Measurements from ENCODE around the gene HTRA2. TPM values are rescaled to one million over a fixed set of nuclear protein-coding genes. Genes with fewer than 3 reads are reported as not detected.

The HTRA2 gene
- total and polyA plus RNA-seq, 9 of the 15 experiments (the other 6 are each of a cell fraction or from before 2014, with no cell fraction given): 54.2 to 71.2 (median 65.8) TPM

DNA sequence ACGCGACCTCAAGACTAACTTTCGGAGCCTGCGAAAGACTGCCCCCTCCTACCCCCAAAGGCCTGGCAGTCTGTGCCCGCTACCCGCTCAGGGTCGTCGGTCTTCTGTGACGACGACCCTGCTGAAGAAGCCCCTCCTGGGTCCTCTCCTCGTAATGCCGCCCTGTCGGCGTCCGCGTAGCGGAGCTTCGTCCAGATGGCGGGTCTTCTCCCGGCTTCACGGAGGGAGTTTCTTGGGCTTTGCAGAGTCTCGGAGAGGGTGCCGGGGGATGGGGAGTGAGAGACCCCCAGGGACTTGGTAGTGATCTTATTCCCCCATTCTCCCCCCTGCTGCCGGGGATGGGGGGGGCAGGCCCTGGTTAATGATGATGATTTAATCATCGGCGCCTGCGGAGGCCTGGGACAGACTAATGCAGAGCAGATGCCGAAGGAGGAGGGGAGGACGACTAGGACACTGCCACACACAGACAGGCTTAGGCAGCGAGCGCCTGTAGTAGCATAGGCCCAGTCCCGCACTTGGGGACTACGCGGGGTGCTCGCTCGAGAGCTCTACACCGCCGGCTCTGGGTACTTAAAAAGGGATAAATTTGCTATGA is 21.7 kb upstream of the HTRA2 start (continued):
- TF ChIP-seq, protein P1, sequence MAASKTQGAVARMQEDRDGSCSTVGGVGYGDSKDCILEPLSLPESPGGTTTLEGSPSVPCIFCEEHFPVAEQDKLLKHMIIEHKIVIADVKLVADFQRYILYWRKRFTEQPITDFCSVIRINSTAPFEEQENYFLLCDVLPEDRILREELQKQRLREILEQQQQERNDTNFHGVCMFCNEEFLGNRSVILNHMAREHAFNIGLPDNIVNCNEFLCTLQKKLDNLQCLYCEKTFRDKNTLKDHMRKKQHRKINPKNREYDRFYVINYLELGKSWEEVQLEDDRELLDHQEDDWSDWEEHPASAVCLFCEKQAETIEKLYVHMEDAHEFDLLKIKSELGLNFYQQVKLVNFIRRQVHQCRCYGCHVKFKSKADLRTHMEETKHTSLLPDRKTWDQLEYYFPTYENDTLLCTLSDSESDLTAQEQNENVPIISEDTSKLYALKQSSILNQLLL (CRISPR knock-in tag; IDR thresholded peaks at IDR 0.05; ENCODE audit: borderline replicate concordance): no peak
- TF ChIP-seq DACH1 (IDR thresholded peaks at IDR 0.05; ENCODE audit: partially characterized antibody) (no peak), DIDO1 (tag; IDR thresholded peaks at IDR 0.05; ENCODE audit: low read depth) (no peak), CEBPB (tag; IDR thresholded peaks at IDR 0.05) (no peak), RBM22 (IDR thresholded peaks at IDR 0.05; ENCODE audit: low read depth, low read length, poor library complexity, severe bottlenecking) (no peak), SIX5 (IDR thresholded peaks at IDR 0.05; ENCODE audit: borderline replicate concordance in 1 of 2, insufficient read depth in 1 of 2, low read depth in 1 of 2, low read length in 2 of 2) (no peak), SMAD4 (CRISPR knock-in tag; conservative IDR thresholded peaks at IDR 0.05) (0 out of 2 replicates have a peak, but pooled peaks have one; percentile 30), CHD1 (IDR thresholded peaks at IDR 0.05; ENCODE audit: low read length) (peak; percentile 44), NR2C2 (CRISPR knock-in tag; IDR thresholded peaks at IDR 0.05) (no peak), NR2C2 (tag; IDR thresholded peaks at IDR 0.05) (no peak), ZNF175 (CRISPR knock-in tag; IDR thresholded peaks at IDR 0.05; ENCODE audit: low read depth) (no peak), LARP7 (IDR thresholded peaks at IDR 0.05) (no peak), ZNF184 (CRISPR knock-in tag; IDR thresholded peaks at IDR 0.05) (no peak), CBX8 (IDR thresholded peaks at IDR 0.05; ENCODE audit: borderline replicate concordance, extremely low read depth, low read depth, low read length, poor library complexity, severe bottlenecking) (no peak)
- TF ChIP-seq, protein P2, sequence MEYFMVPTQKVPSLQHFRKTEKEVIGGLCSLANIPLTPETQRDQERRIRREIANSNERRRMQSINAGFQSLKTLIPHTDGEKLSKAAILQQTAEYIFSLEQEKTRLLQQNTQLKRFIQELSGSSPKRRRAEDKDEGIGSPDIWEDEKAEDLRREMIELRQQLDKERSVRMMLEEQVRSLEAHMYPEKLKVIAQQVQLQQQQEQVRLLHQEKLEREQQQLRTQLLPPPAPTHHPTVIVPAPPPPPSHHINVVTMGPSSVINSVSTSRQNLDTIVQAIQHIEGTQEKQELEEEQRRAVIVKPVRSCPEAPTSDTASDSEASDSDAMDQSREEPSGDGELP (CRISPR knock-in tag; IDR thresholded peaks at IDR 0.05; ENCODE audit: borderline replicate concordance): no peak
- TF ChIP-seq, protein P3, sequence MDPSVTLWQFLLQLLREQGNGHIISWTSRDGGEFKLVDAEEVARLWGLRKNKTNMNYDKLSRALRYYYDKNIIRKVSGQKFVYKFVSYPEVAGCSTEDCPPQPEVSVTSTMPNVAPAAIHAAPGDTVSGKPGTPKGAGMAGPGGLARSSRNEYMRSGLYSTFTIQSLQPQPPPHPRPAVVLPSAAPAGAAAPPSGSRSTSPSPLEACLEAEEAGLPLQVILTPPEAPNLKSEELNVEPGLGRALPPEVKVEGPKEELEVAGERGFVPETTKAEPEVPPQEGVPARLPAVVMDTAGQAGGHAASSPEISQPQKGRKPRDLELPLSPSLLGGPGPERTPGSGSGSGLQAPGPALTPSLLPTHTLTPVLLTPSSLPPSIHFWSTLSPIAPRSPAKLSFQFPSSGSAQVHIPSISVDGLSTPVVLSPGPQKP (CRISPR knock-in tag; IDR thresholded peaks at IDR 0.05): no peak
- TF ChIP-seq, protein P4, sequence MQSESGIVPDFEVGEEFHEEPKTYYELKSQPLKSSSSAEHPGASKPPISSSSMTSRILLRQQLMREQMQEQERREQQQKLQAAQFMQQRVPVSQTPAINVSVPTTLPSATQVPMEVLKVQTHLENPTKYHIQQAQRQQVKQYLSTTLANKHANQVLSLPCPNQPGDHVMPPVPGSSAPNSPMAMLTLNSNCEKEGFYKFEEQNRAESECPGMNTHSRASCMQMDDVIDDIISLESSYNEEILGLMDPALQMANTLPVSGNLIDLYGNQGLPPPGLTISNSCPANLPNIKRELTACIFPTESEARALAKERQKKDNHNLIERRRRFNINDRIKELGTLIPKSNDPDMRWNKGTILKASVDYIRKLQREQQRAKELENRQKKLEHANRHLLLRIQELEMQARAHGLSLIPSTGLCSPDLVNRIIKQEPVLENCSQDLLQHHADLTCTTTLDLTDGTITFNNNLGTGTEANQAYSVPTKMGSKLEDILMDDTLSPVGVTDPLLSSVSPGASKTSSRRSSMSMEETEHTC (IDR thresholded peaks at IDR 0.05): no peak
- TF ChIP-seq, protein P5, sequence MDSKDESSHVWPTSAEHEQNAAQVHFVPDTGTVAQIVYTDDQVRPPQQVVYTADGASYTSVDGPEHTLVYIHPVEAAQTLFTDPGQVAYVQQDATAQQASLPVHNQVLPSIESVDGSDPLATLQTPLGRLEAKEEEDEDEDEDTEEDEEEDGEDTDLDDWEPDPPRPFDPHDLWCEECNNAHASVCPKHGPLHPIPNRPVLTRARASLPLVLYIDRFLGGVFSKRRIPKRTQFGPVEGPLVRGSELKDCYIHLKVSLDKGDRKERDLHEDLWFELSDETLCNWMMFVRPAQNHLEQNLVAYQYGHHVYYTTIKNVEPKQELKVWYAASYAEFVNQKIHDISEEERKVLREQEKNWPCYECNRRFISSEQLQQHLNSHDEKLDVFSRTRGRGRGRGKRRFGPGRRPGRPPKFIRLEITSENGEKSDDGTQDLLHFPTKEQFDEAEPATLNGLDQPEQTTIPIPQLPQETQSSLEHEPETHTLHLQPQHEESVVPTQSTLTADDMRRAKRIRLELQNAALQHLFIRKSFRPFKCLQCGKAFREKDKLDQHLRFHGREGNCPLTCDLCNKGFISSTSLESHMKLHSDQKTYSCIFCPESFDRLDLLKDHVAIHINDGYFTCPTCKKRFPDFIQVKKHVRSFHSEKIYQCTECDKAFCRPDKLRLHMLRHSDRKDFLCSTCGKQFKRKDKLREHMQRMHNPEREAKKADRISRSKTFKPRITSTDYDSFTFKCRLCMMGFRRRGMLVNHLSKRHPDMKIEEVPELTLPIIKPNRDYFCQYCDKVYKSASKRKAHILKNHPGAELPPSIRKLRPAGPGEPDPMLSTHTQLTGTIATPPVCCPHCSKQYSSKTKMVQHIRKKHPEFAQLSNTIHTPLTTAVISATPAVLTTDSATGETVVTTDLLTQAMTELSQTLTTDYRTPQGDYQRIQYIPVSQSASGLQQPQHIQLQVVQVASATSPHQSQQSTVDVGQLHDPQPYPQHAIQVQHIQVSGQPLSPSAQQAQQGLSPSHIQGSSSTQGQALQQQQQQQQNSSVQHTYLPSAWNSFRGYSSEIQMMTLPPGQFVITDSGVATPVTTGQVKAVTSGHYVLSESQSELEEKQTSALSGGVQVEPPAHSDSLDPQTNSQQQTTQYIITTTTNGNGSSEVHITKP (IDR thresholded peaks at IDR 0.05; ENCODE audit: partially characterized antibody): peak; percentile 26

Measured in K562 (cell line).